Measurements from ENCODE around the gene CCL4L2. TPM values are rescaled to one million over a fixed set of nuclear protein-coding genes. Genes with fewer than 3 reads are reported as not detected.
"Not testable (repeated sequence)": the region's sequence is repeated elsewhere in the genome, so short reads cannot be mapped to it uniquely, and the experiment has no call there.

Gene CCL4L2
- total and polyA plus RNA-seq, 2 of the 8 experiments (the other 6 are each of a cell fraction or from before 2014, with no cell fraction given), result not detected

- H3K36me3 ChIP-seq (ENCODE audit: control insufficient read depth in 2 of 4, insufficient read depth in 4 of 4, low read length in 3 of 4); H4K20me1 ChIP-seq (replicated peaks in 1 of 2; ENCODE audit: control insufficient read depth in 1 of 2, insufficient read depth in 2 of 2, low read length in 2 of 2); H3K27ac ChIP-seq (ENCODE audit: low read depth, low read length); H3K23me2 ChIP-seq (ENCODE audit: low read depth, low read length); H3K4me3 ChIP-seq (ENCODE audit: extremely low read depth in 1 of 4, insufficient read depth in 2 of 4, low read depth in 3 of 4, low read length in 4 of 4); H2BK20ac ChIP-seq (ENCODE audit: low read length); H2AK5ac ChIP-seq (ENCODE audit: low read depth, low read length); FAIRE-seq; H3K79me1 ChIP-seq (ENCODE audit: low read depth, low read length); H2BK12ac ChIP-seq (ENCODE audit: low read depth, low read length); H3K56ac ChIP-seq (replicated peaks; ENCODE audit: insufficient read length, low read depth, low read length); H3K4ac ChIP-seq (replicated peaks; ENCODE audit: insufficient read length, low read depth, low read length); H3K4me2 ChIP-seq (ENCODE audit: insufficient read depth in 1 of 2, low read depth in 2 of 2, low read length in 2 of 2); H3K4me1 ChIP-seq (replicated peaks in 1 of 4; ENCODE audit: control insufficient read depth in 3 of 4, insufficient read depth in 4 of 4, low read length in 3 of 4); H3K23ac ChIP-seq (ENCODE audit: insufficient read length); H2BK120ac ChIP-seq (replicated peaks; ENCODE audit: low read depth, low read length); H4K8ac ChIP-seq (ENCODE audit: extremely low read depth, insufficient read depth, low read length); H2BK15ac ChIP-seq (ENCODE audit: low read length); H4K5ac ChIP-seq (ENCODE audit: insufficient read length, low read depth, low read length); H2BK5ac ChIP-seq (ENCODE audit: low read depth, low read length); DNase-seq (ENCODE audit: low read depth in 1 of 2, low spot score in 2 of 2); H3K18ac ChIP-seq (ENCODE audit: extremely low read depth, low read length); H4K91ac ChIP-seq (replicated peaks; ENCODE audit: insufficient read length, low read length); POLR2A ChIA-PET (ENCODE audit: partially characterized antibody); H3K79me2 ChIP-seq (ENCODE audit: control insufficient read depth in 1 of 2, insufficient read depth in 2 of 2, low read length in 2 of 2); H2AFZ ChIP-seq (ENCODE audit: low read length); H3K9ac ChIP-seq (replicated peaks in 1 of 4; ENCODE audit: extremely low read depth in 1 of 4, low read depth in 3 of 4, low read length in 3 of 4); H3K9me3 ChIP-seq (ENCODE audit: insufficient read depth in 2 of 2, low read depth in 1 of 2, low read length in 1 of 2); H3K14ac ChIP-seq (ENCODE audit: insufficient read length): not testable (repeated sequence)
- H3K27me3 ChIP-seq (replicated peaks in 1 of 4; ENCODE audit: control insufficient read depth in 3 of 4, extremely low read depth in 1 of 4, insufficient read depth in 3 of 4, low read length in 3 of 4), result peaks cover 3 to 17% (median 10%) of the 10 kb centered on the region in 4 experiments
- 86% methylated on average over 13 of the region's 13 CpGs; no CpG with 5 or more reads in 1 of the 2 experiments for whole genome bisulfite sequencing, 2 experiments (ENCODE audit: extremely low coverage in 1 of 2, insufficient coverage in 1 of 2, insufficient read length in 1 of 2, insufficient replicate concordance in 2 of 2, low coverage in 1 of 2, low lambda C conversion rate in 2 of 2, missing lambda C conversion rate in 1 of 2)
- CTCF ChIA-PET (ENCODE audit: partially characterized antibody), result interaction anchor here (1.0 kb wide), 1 partner anchor 8 kb away, joined by 4 read pairs; no protein-coding TSS in a partner anchor
Measured at GRCh38 chr17:36186810-36187763, 23.8 kb upstream of the CCL4L2 start.

Data from H1 (cell line).